B cell (primary cell): ENCODE data around the gene EEA1. TPM values are rescaled to one million over a fixed set of nuclear protein-coding genes. Genes with fewer than 3 reads are reported as not detected.

ENCODE experiments used
- ATAC-seq: fragments of 200-7000 bp; cut with Tn5 transposase; one replicate; pipeline ENCODE4 v1.10.0; 2021; ENCODE audit warnings: low read depth, mild to moderate bottlenecking, moderate number of reproducible peaks, moderate library complexity
- CTCF ChIA-PET: fragments of 350-600 bp; sonication (Branson Sonifier 250); formaldehyde crosslinking; loops from one replicate; lab custom pipeline; 2021; ENCODE audit warnings: antibody characterized with exemption, inconsistent platforms; lab: Charles Lee
- POLR2A ChIA-PET: fragments of 350-600 bp; sonication (Branson Sonifier 250); formaldehyde crosslinking; loops from one replicate; lab custom pipeline; 2021; ENCODE audit warnings: antibody characterized with exemption; lab: Charles Lee
- DNase-seq: peaks from one replicate; pipeline ENCODE4 v3.0.0; 2013
- H2AFZ ChIP-seq: 2 replicates; pipeline ENCODE4 v1.6.1; 2012; ENCODE audit warnings: mild to moderate bottlenecking, low read depth, low read length; ENCODE audit not compliant: insufficient read depth, poor library complexity, severe bottlenecking
- H3K27ac ChIP-seq, 2 donors: 1 replicate in 1 of 2; 2 replicates in 1 of 2; pipeline ENCODE4 v1.5.1; 2012 to 2013; ENCODE audit warnings: low read length in 2 of 2, mild to moderate bottlenecking in 2 of 2, moderate library complexity in 1 of 2
- H3K27me3 ChIP-seq, 4 experiments: fragments of 200-600 bp in 1 of 4; sonication (generic) in 1 of 4; replicated peaks in 1 of 4; 1 replicate in 2 of 4; 2 replicates in 2 of 4; pipeline versions ENCODE4 v1.6.1 to v1.7.0; 2013 to 2016; ENCODE audit warnings: low read length in 3 of 4, mild to moderate bottlenecking in 2 of 4, mixed read lengths in 1 of 4, moderate library complexity in 1 of 4; ENCODE audit not compliant: insufficient read depth in 4 of 4, control insufficient read depth in 3 of 4; ENCODE audit errors: control extremely low read depth in 1 of 4
- H3K36me3 ChIP-seq, 2 experiments: replicated peaks in 1 of 2; 1 replicate in 1 of 2; 2 replicates in 1 of 2; pipeline versions ENCODE4 v1.6.1 to v1.7.1; 2013; ENCODE audit warnings: low read length in 1 of 2; ENCODE audit not compliant: insufficient read depth in 2 of 2, control insufficient read depth in 1 of 2; ENCODE audit errors: control extremely low read depth in 1 of 2, extremely low read depth in 1 of 2
- H3K4me1 ChIP-seq, 2 donors: fragments of 200-600 bp in 1 of 2; sonication (generic) in 1 of 2; 1 replicate in 1 of 2; 2 replicates in 1 of 2; pipeline versions ENCODE4 v1.5.1 to v1.6.1; 2013 to 2017; ENCODE audit warnings: low read length in 2 of 2; ENCODE audit not compliant: control insufficient read depth in 2 of 2, insufficient read depth in 2 of 2
- H3K4me2 ChIP-seq: replicated peaks from 2 replicates; pipeline ENCODE3; 2012; ENCODE audit warnings: mild to moderate bottlenecking, low read depth, low read length; ENCODE audit not compliant: poor library complexity, severe bottlenecking
- H3K4me3 ChIP-seq, 5 experiments: fragments of 200-600 bp in 1 of 5; sonication (generic) in 1 of 5; 1 replicate in 3 of 5; 2 replicates in 2 of 5; pipeline versions ENCODE4 v1.5.1 to v1.7.0; 2011 to 2016; ENCODE audit warnings: low read length in 4 of 5, mild to moderate bottlenecking in 4 of 5, low read depth in 2 of 5, control low read depth in 1 of 5, moderate library complexity in 1 of 5; ENCODE audit not compliant: insufficient read depth in 1 of 5; ENCODE audit errors: control extremely low read depth in 1 of 5, extremely low read depth in 1 of 5
- H3K79me2 ChIP-seq: fragments of 200-600 bp; sonication (generic); one replicate; pipeline ENCODE4 v1.6.0; 2016; ENCODE audit warnings: low read length; ENCODE audit not compliant: control insufficient read depth, insufficient read depth
- H3K9ac ChIP-seq: fragments of 200-600 bp; sonication (generic); 2 replicates; pipeline ENCODE4 v1.6.1; 2017; ENCODE audit warnings: mild to moderate bottlenecking, low read length, moderate library complexity
- H3K9me3 ChIP-seq, 3 donors: one replicate each; pipeline versions ENCODE4 v1.6.1 to v1.7.1; 2013; ENCODE audit warnings: low read length in 2 of 3; ENCODE audit not compliant: control insufficient read depth in 2 of 3, insufficient read depth in 1 of 3; ENCODE audit errors: control extremely low read depth in 1 of 3
- H4K20me1 ChIP-seq: 2 replicates; pipeline ENCODE4 v1.6.0; 2012; ENCODE audit warnings: mild to moderate bottlenecking, low read length; ENCODE audit not compliant: insufficient read depth, control insufficient read depth, poor library complexity, severe bottlenecking
- H3K27ac Mint-ChIP-seq: one replicate; pipeline ENCODE4 v1.8.0; 2021; ENCODE audit warnings: mixed read lengths
- H3K27me3 Mint-ChIP-seq: one replicate; pipeline ENCODE4 v1.8.0; 2021; ENCODE audit warnings: mixed read lengths
- H3K4me1 Mint-ChIP-seq: one replicate; pipeline ENCODE4 v1.8.0; 2021; ENCODE audit warnings: mixed read lengths
- H3K4me3 Mint-ChIP-seq: one replicate; pipeline ENCODE4 v1.8.0; 2021; ENCODE audit warnings: mixed read lengths
- H3K9me3 Mint-ChIP-seq: one replicate; pipeline ENCODE4 v1.8.0; 2022; ENCODE audit warnings: mixed read lengths; ENCODE audit not compliant: insufficient read depth
- CTCF ChIP-seq: fragments of 200-600 bp; IDR thresholded peaks from one replicate; pipeline ENCODE4 v1.8.0; 2022; ENCODE audit warnings: antibody characterized with exemption, mild to moderate bottlenecking
- EZH2 ChIP-seq: IDR thresholded peaks from 2 replicates; pipeline ENCODE4 v1.6.1; 2012; ENCODE audit warnings: borderline replicate concordance, low read depth, mild to moderate bottlenecking, moderate library complexity, low read length; ENCODE audit not compliant: insufficient read depth, poor library complexity, severe bottlenecking
- WGBS: methylation state at CpG from one replicate; pipeline ENCODE4 v1.1.5; 2013; ENCODE audit warnings: missing lambda C conversion rate; ENCODE audit not compliant: insufficient coverage; 5-methylcytosine and 5-hydroxymethylcytosine counted together
- intact Hi-C: fragments of 100-400 bp; cut with micrococcal nuclease; formaldehyde crosslinking; loops from one replicate; pipeline ENCODE4 v1.10.0; 2022
- polyA plus RNA-seq: library from polyadenylated mRNA; depleted of rRNA; stranded (reverse); fragments of >200 nt; gene quantifications from 2 replicates; pipeline ENCODE4 v1.2.3, GENCODE V29; 2012
- total RNA-seq, 2 donors: library from RNA; stranded (reverse); fragments of 120-200 nt in 1 of 2; gene quantifications; 1 replicate in 1 of 2; 2 replicates in 1 of 2; pipeline versions ENCODE4 v1.2.3 to v1.2.4, GENCODE V29; 2013 to 2022

The EEA1 gene
- total and polyA plus RNA-seq, 2 donors (not counting 1 experiment from before 2014, with no cell fraction given): 1.8 to 26.3 TPM

- ATAC-seq (no peak), DNase-seq (no peak)
- no peak overlapping the region for H3K27ac Mint-ChIP-seq
- WGBS: no CpG with 5 or more reads among the region's 3 CpGs
- H4K20me1 ChIP-seq: peaks cover 12% of the 10 kb centered on the region
- H3K79me2 ChIP-seq: peaks cover 74% of the 10 kb centered on the region
- H3K9ac ChIP-seq: no peak overlapping the region
- H3K4me1 Mint-ChIP-seq: peaks cover 33% of the 10 kb centered on the region
- no peak overlapping the region for H2AFZ ChIP-seq
- H3K27me3 ChIP-seq: no peaks in the 10 kb centered on the region
- intact Hi-C loops: no loop called here
- TF ChIP-seq CTCF: no peak
- no peak for TF ChIP-seq EZH2
- no peak overlapping the region for H3K4me3 Mint-ChIP-seq
- ChIA-PET POLR2A (no interaction called here), CTCF (no interaction called here)
- no peak overlapping the region for H3K27ac ChIP-seq
- no peak overlapping the region for H3K4me3 ChIP-seq
- no peaks in the 10 kb centered on the region for H3K9me3 Mint-ChIP-seq
- no peaks in the 10 kb centered on the region for H3K27me3 Mint-ChIP-seq
- H3K4me1 ChIP-seq: peaks cover 6 to 7% of the 10 kb centered on the region in 2 donors
- no peaks in the 10 kb centered on the region for H3K36me3 ChIP-seq
- H3K4me2 ChIP-seq: no peak overlapping the region
- peaks cover 0 to 9% (median 3%) of the 10 kb centered on the region in 3 donors for H3K9me3 ChIP-seq
These were observed 21.0 kb downstream of the EEA1 start for GRCh38 chr12:92908108-92908507.

GRCh38 chr12:92905811-92906554 is 23.1 kb downstream of the EEA1 start:
- TF ChIP-seq CTCF (no peak), EZH2 (no peak)
- Histone ChIP-seq H3K4me3 (no peak overlapping the region), H3K9me3 (peaks cover 0 to 9% (median 3%) of the 10 kb centered on the region in 3 donors), H3K79me2 (peaks cover 79% of the 10 kb centered on the region), H3K4me1 (peaks cover 3 to 6% of the 10 kb centered on the region in 2 donors), H3K27me3 (no peaks in the 10 kb centered on the region), H3K36me3 (no peaks in the 10 kb centered on the region), H3K27ac (no peak overlapping the region), H4K20me1 (peaks cover 22% of the 10 kb centered on the region), H3K9ac (no peak overlapping the region), H3K4me2 (no peak overlapping the region), H2AFZ (no peak overlapping the region)
- 60% methylated on average over 2 of the region's 7 CpGs for WGBS
- Mint-ChIP-seq H3K4me3 (no peak overlapping the region), H3K27me3 (no peaks in the 10 kb centered on the region), H3K4me1 (peaks cover 15% of the 10 kb centered on the region), H3K9me3 (no peaks in the 10 kb centered on the region), H3K27ac (no peak overlapping the region)
- POLR2A ChIA-PET: interaction anchor here (1.0 kb wide), 1 partner anchor 20 kb away, joined by 6 read pairs; no protein-coding TSS in a partner anchor
- ATAC-seq (no peak), DNase-seq (no peak)
- intact Hi-C loops: no loop called here
- CTCF ChIA-PET: interaction anchor here (0.9 kb wide), 1 partner anchor 22 kb away, joined by 3 read pairs; no protein-coding TSS in a partner anchor
